Measurements from ENCODE around the gene BCL2.
"Not testable (repeated sequence)": the region's sequence is repeated elsewhere in the genome, so short reads cannot be mapped to it uniquely, and the experiment has no call there.

The BCL2 gene

GRCh38 chr18:63236921-63237846, 82.4 kb downstream of the BCL2 start:
- H3K36me3 Mint-ChIP-seq (ENCODE audit: low read depth): peaks cover 70% of the 10 kb centered on the region
- no peak overlapping the region for H3K27ac Mint-ChIP-seq
- peaks cover 52% of the 10 kb centered on the region for H3K4me1 Mint-ChIP-seq (ENCODE audit: low read depth)
- H3K9me3 Mint-ChIP-seq: peaks cover 17% of the 10 kb centered on the region
- H3K4me3 Mint-ChIP-seq: no peak overlapping the region
- H3K27me3 Mint-ChIP-seq (ENCODE audit: low read depth): no peaks in the 10 kb centered on the region

- H3K9me3 Mint-ChIP-seq: peaks cover 17% of the 10 kb centered on the region
- H3K27ac Mint-ChIP-seq: no peak overlapping the region
- H3K36me3 Mint-ChIP-seq (ENCODE audit: low read depth): peaks cover 69% of the 10 kb centered on the region
- peaks cover 54% of the 10 kb centered on the region for H3K4me1 Mint-ChIP-seq (ENCODE audit: low read depth)
- H3K27me3 Mint-ChIP-seq (ENCODE audit: low read depth): no peaks in the 10 kb centered on the region
- no peak overlapping the region for H3K4me3 Mint-ChIP-seq
Observed at GRCh38 chr18:63236406-63236805, 83.2 kb downstream of the BCL2 start.

- Mint-ChIP-seq H3K4me1 (ENCODE audit: low read depth) (peaks cover 57% of the 10 kb centered on the region), H3K27ac (peak overlapping the region; percentile 45), H3K36me3 (ENCODE audit: low read depth) (peaks cover 69% of the 10 kb centered on the region), H3K9me3 (peaks cover 17% of the 10 kb centered on the region)
- H3K27me3 Mint-ChIP-seq (ENCODE audit: low read depth); H3K4me3 Mint-ChIP-seq: not testable (repeated sequence)
Observed at GRCh38 chr18:63235920-63236319, 83.6 kb downstream of the BCL2 start.

GRCh38 chr18:63234841-63235240, 84.7 kb downstream of the BCL2 start:
- Mint-ChIP-seq H3K9me3 (peaks cover 17% of the 10 kb centered on the region), H3K36me3 (ENCODE audit: low read depth) (peaks cover 66% of the 10 kb centered on the region), H3K27me3 (ENCODE audit: low read depth) (no peaks in the 10 kb centered on the region), H3K27ac (peak overlapping the region; percentile 73), H3K4me1 (ENCODE audit: low read depth) (peaks cover 59% of the 10 kb centered on the region), H3K4me3 (peak overlapping the region; percentile 71)

GRCh38 chr18:63234432-63234831, 85.1 kb downstream of the BCL2 start:
- peaks cover 68% of the 10 kb centered on the region for H3K36me3 Mint-ChIP-seq (ENCODE audit: low read depth)

DNA sequence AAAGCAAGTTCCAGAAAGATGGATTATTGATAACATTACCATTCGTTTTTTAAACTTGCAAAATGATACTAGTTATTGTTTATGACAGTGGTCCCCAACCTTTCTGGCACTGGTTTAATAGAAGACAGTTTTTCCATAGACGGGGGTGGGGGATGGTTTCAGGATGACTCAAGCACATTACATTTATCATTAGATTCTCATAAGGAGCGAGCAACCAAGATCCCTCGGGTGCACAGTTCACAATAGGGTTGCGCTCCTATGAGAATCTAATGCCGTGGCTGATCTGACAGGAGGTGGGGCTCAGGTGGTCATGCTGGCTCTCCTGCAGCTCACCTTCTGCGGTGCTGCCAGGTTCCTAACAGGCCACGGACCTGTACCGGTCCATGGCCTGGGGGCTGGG, 86.2 kb downstream of the BCL2 start:
- Mint-ChIP-seq H3K27me3 (ENCODE audit: low read depth) (no peaks in the 10 kb centered on the region), H3K9me3 (peaks cover 17% of the 10 kb centered on the region), H3K27ac (no peak overlapping the region), H3K36me3 (ENCODE audit: low read depth) (peaks cover 63% of the 10 kb centered on the region), H3K4me3 (no peak overlapping the region), H3K4me1 (ENCODE audit: low read depth) (peaks cover 62% of the 10 kb centered on the region)

More at GRCh38 chr18:63234432-63234831, 85.1 kb downstream of the BCL2 start:
- H3K4me3 Mint-ChIP-seq: peak overlapping the region; percentile 71
- H3K27ac Mint-ChIP-seq: peak overlapping the region; percentile 73
- peaks cover 63% of the 10 kb centered on the region for H3K4me1 Mint-ChIP-seq (ENCODE audit: low read depth)
- H3K27me3 Mint-ChIP-seq (ENCODE audit: low read depth): no peaks in the 10 kb centered on the region
- peaks cover 17% of the 10 kb centered on the region for H3K9me3 Mint-ChIP-seq

GRCh38 chr18:63232826-63233225, 86.7 kb downstream of the BCL2 start:
- peak overlapping the region; percentile 63 for H3K27ac Mint-ChIP-seq
- no peak overlapping the region for H3K4me3 Mint-ChIP-seq
- no peaks in the 10 kb centered on the region for H3K27me3 Mint-ChIP-seq (ENCODE audit: low read depth)
- peaks cover 17% of the 10 kb centered on the region for H3K9me3 Mint-ChIP-seq
- H3K36me3 Mint-ChIP-seq (ENCODE audit: low read depth): peaks cover 58% of the 10 kb centered on the region
- peaks cover 67% of the 10 kb centered on the region for H3K4me1 Mint-ChIP-seq (ENCODE audit: low read depth)

DNA sequence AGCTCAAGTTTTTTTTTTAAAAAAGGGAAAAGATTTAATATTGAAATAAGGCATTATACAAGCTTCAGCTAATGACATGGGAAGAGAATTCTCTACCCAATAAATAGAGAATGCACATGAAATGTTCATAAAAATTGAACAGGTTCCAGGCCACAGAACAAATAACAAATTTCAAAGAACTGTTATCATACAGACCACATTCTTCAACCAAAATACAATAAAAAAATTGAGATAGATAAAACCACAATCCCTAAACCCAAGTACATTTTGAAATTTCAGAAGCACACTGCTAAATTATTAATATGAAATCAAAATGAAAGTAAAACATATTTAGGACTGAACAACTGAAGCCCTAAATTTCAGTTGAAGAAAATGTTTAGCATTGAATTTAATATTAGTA, 89.6 kb downstream of the BCL2 start:
- Mint-ChIP-seq H3K4me1 (ENCODE audit: low read depth) (peaks cover 57% of the 10 kb centered on the region), H3K4me3 (peak overlapping the region; percentile 50), H3K27ac (peak overlapping the region; percentile 21), H3K36me3 (ENCODE audit: low read depth) (peaks cover 43% of the 10 kb centered on the region), H3K9me3 (peaks cover 10% of the 10 kb centered on the region), H3K27me3 (ENCODE audit: low read depth) (no peaks in the 10 kb centered on the region)

GRCh38 chr18:63225434-63225833, 94.1 kb downstream of the BCL2 start:
- H3K4me3 Mint-ChIP-seq: no peak overlapping the region
- H3K27ac Mint-ChIP-seq: no peak overlapping the region
- H3K36me3 Mint-ChIP-seq (ENCODE audit: low read depth): peaks cover 46% of the 10 kb centered on the region

GRCh38 chr18:63224630-63225029, 94.9 kb downstream of the BCL2 start:
- Mint-ChIP-seq H3K9me3 (no peaks in the 10 kb centered on the region), H3K36me3 (ENCODE audit: low read depth) (peaks cover 49% of the 10 kb centered on the region), H3K4me1 (ENCODE audit: low read depth) (peaks cover 57% of the 10 kb centered on the region), H3K27me3 (ENCODE audit: low read depth) (no peaks in the 10 kb centered on the region), H3K4me3 (no peak overlapping the region), H3K27ac (peak overlapping the region; percentile 23)

More at GRCh38 chr18:63225434-63225833, 94.1 kb downstream of the BCL2 start:
- no peaks in the 10 kb centered on the region for H3K27me3 Mint-ChIP-seq (ENCODE audit: low read depth)
- no peaks in the 10 kb centered on the region for H3K9me3 Mint-ChIP-seq
- peaks cover 58% of the 10 kb centered on the region for H3K4me1 Mint-ChIP-seq (ENCODE audit: low read depth)

GRCh38 chr18:63223837-63224236, 95.7 kb downstream of the BCL2 start:
- Mint-ChIP-seq H3K4me3 (peak overlapping the region; percentile 29), H3K9me3 (peaks cover 3% of the 10 kb centered on the region), H3K4me1 (ENCODE audit: low read depth) (peaks cover 59% of the 10 kb centered on the region)

DNA sequence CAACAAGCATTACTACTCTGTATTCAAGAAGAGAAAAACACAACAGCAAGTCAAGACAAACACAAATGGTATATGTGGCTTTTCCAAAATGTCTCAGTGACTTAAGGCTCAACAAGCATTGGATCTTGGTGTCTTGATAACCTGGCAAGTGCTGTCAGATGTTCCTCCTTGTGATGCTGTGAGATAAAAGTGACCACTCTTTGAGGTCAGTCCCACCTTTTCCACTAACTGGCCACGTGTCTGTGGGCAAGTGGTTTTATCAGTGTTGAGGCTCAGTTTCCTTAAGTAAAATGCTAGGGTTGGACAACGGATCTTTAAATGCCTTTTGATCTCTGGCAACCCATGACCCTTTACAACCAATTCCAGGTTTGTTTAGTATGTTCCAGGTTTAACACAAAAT, 98.7 kb downstream of the BCL2 start:
- Mint-ChIP-seq H3K27ac (peak overlapping the region; percentile 41), H3K27me3 (ENCODE audit: low read depth) (no peaks in the 10 kb centered on the region), H3K4me1 (ENCODE audit: low read depth) (peaks cover 77% of the 10 kb centered on the region), H3K36me3 (ENCODE audit: low read depth) (peaks cover 62% of the 10 kb centered on the region), H3K9me3 (peaks cover 11% of the 10 kb centered on the region), H3K4me3 (peak overlapping the region; percentile 28)

More at GRCh38 chr18:63223837-63224236, 95.7 kb downstream of the BCL2 start:
- Mint-ChIP-seq H3K27ac (peak overlapping the region; percentile 50), H3K27me3 (ENCODE audit: low read depth) (no peaks in the 10 kb centered on the region), H3K36me3 (ENCODE audit: low read depth) (peaks cover 51% of the 10 kb centered on the region)

GRCh38 chr18:63218472-63218871, 101.1 kb downstream of the BCL2 start:
- H3K36me3 Mint-ChIP-seq (ENCODE audit: low read depth): peaks cover 63% of the 10 kb centered on the region
- peaks cover 79% of the 10 kb centered on the region for H3K4me1 Mint-ChIP-seq (ENCODE audit: low read depth)
- H3K27me3 Mint-ChIP-seq (ENCODE audit: low read depth): no peaks in the 10 kb centered on the region
- H3K4me3 Mint-ChIP-seq: peak overlapping the region; percentile 33
- H3K9me3 Mint-ChIP-seq: peaks cover 14% of the 10 kb centered on the region
- H3K27ac Mint-ChIP-seq: peak overlapping the region; percentile 93

GRCh38 chr18:63216516-63217311, 102.9 kb downstream of the BCL2 start:
- Mint-ChIP-seq H3K4me3 (peak overlapping the region; percentile 70), H3K36me3 (ENCODE audit: low read depth) (peaks cover 62% of the 10 kb centered on the region), H3K4me1 (ENCODE audit: low read depth) (peaks cover 84% of the 10 kb centered on the region), H3K27me3 (ENCODE audit: low read depth) (no peaks in the 10 kb centered on the region), H3K27ac (peak overlapping the region; percentile 93), H3K9me3 (peaks cover 14% of the 10 kb centered on the region)
